ENCODE measurements around the gene SLC7A5. TPM values are rescaled to one million over a fixed set of nuclear protein-coding genes. Genes with fewer than 3 reads are reported as not detected.

Gene SLC7A5
- total and polyA plus RNA-seq, 2 of the 13 experiments (the other 11 are each of a cell fraction or from before 2014, with no cell fraction given): 79.6 to 155 TPM

GRCh38 chr16:87806641-87807546 is 62.4 kb downstream of the SLC7A5 start (continued):
- peak; percentile 10; the same call in 1 of the 2 replicates for TF ChIP-seq HOXA3 (CRISPR knock-in tag; IDR thresholded peaks at IDR 0.05)
- peak; percentile 33; the same call in 1 of the 2 replicates for TF ChIP-seq ZNF792 (CRISPR knock-in tag; IDR thresholded peaks at IDR 0.05)
- TF ChIP-seq, protein P1, sequence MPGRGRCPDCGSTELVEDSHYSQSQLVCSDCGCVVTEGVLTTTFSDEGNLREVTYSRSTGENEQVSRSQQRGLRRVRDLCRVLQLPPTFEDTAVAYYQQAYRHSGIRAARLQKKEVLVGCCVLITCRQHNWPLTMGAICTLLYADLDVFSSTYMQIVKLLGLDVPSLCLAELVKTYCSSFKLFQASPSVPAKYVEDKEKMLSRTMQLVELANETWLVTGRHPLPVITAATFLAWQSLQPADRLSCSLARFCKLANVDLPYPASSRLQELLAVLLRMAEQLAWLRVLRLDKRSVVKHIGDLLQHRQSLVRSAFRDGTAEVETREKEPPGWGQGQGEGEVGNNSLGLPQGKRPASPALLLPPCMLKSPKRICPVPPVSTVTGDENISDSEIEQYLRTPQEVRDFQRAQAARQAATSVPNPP (CRISPR knock-in tag; IDR thresholded peaks at IDR 0.05): no peak
- TF ChIP-seq ZNF33B (CRISPR knock-in tag; IDR thresholded peaks at IDR 0.05): no peak
- peak; percentile 75; the same call in 1 of the 2 replicates for TF ChIP-seq ZGPAT (CRISPR knock-in tag; IDR thresholded peaks at IDR 0.05)
- peak; percentile 35; the same call in 1 of the 2 replicates for TF ChIP-seq SALL1 (CRISPR knock-in tag; IDR thresholded peaks at IDR 0.05)
- peak; percentile 85 for TF ChIP-seq HINFP (CRISPR knock-in tag; IDR thresholded peaks at IDR 0.05; ENCODE audit: low read depth)
- peak; percentile 36; the same call in 1 of the 2 replicates for TF ChIP-seq SSRP1 (CRISPR knock-in tag; IDR thresholded peaks at IDR 0.05)
- 0 out of 2 replicates have a peak, but pooled peaks have one; percentile 42 for TF ChIP-seq ZNF766 (CRISPR knock-in tag; IDR thresholded peaks at IDR 0.05; ENCODE audit: borderline replicate concordance)
